Neural cell (in vitro differentiated cells): ENCODE results near the gene DSCAML1.

ENCODE experiments used
- CTCF ChIP-seq: fragments of 450-650 bp; IDR thresholded peaks from 2 replicates; pipeline ENCODE4 v1.5.1; 2014; ENCODE audit warnings: antibody characterized with exemption, mild to moderate bottlenecking, moderate library complexity; ENCODE audit not compliant: poor library complexity, severe bottlenecking
- EP300 ChIP-seq: fragments of 450-650 bp; conservative IDR thresholded peaks from 2 replicates; pipeline ENCODE4 v1.6.1; 2014; ENCODE audit warnings: antibody characterized with exemption, mild to moderate bottlenecking, moderate library complexity; ENCODE audit not compliant: poor library complexity, severe bottlenecking
- MXI1 ChIP-seq: fragments of 450-650 bp; conservative IDR thresholded peaks from 2 replicates; pipeline ENCODE4 v1.6.1; 2014; ENCODE audit warnings: antibody characterized with exemption, mild to moderate bottlenecking; ENCODE audit not compliant: poor library complexity, severe bottlenecking
- RAD21 ChIP-seq: fragments of 450-650 bp; conservative IDR thresholded peaks from 2 replicates; pipeline ENCODE4 v1.6.1; 2014; ENCODE audit warnings: antibody characterized with exemption, mild to moderate bottlenecking, moderate library complexity
- REST ChIP-seq: IDR thresholded peaks from 2 replicates; pipeline ENCODE4 v1.6.1; 2012; ENCODE audit warnings: borderline replicate concordance
- SMC3 ChIP-seq: fragments of 450-650 bp; conservative IDR thresholded peaks from 2 replicates; pipeline ENCODE4 v1.6.1; 2014; ENCODE audit warnings: antibody characterized with exemption, mild to moderate bottlenecking, moderate library complexity; ENCODE audit not compliant: poor library complexity
- TAF1 ChIP-seq: IDR thresholded peaks from 2 replicates; pipeline ENCODE4 v1.6.1; 2012; ENCODE audit warnings: low read depth

GRCh38 chr11:117612177-117612576 lies 184.8 kb downstream of the DSCAML1 start:
- no peak for TF ChIP-seq CTCF
- TF ChIP-seq REST = no peak
- no peak for TF ChIP-seq RAD21
- no peak for TF ChIP-seq TAF1
- no peak for TF ChIP-seq MXI1
- TF ChIP-seq EP300 = no peak
- no peak for TF ChIP-seq SMC3
